ENCODE data around the gene COX19.

DNA sequence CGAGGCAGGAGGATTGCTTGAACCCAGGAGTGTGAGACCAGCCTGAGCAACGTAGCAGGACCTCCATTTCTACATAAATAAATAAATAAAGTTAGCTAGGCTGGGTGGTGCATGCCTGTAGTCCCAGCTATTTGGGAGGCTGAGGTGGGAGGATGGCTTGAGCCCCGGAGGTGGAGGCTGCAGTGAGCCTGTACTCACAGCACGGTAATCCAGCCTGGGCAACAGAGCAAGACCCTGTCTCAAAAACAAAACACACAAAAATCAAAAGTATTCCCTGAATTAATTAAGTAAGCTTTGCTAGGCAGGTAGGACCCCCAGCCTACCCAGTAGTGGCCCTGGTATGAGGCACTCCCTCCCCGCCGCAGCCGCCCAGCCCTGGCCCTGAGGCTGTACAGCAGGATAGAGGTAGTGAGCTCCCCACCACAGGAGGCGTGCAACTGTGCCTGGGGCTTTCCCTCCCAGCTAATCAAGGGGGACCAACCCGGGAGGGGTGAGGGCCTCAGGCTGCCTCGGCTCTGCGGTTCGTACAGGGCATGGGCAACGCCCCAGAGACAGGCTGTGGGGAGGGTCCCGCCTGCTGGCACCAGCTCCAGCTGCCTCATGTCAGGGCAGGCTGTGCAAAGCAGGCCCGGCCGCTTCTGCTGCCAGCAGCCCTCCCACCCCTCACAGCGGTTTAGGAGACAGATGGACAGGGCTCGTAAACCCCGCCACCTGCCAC lies 6.6 kb upstream of the COX19 start:
- TF ChIP-seq, protein P1, sequence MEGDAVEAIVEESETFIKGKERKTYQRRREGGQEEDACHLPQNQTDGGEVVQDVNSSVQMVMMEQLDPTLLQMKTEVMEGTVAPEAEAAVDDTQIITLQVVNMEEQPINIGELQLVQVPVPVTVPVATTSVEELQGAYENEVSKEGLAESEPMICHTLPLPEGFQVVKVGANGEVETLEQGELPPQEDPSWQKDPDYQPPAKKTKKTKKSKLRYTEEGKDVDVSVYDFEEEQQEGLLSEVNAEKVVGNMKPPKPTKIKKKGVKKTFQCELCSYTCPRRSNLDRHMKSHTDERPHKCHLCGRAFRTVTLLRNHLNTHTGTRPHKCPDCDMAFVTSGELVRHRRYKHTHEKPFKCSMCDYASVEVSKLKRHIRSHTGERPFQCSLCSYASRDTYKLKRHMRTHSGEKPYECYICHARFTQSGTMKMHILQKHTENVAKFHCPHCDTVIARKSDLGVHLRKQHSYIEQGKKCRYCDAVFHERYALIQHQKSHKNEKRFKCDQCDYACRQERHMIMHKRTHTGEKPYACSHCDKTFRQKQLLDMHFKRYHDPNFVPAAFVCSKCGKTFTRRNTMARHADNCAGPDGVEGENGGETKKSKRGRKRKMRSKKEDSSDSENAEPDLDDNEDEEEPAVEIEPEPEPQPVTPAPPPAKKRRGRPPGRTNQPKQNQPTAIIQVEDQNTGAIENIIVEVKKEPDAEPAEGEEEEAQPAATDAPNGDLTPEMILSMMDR (conservative IDR thresholded peaks at IDR 0.05; ENCODE audit: low read depth, low read length): no peak
- TF ChIP-seq EZH2 (IDR thresholded peaks at IDR 0.05; ENCODE audit: borderline replicate concordance, low read depth, low read length, poor library complexity, severe bottlenecking): no peak

All from A673 (cell line).